ENCODE measurements around the gene NACC1. TPM values are rescaled to one million over a fixed set of nuclear protein-coding genes. Genes with fewer than 3 reads are reported as not detected.

NACC1 gene
- polyA plus RNA-seq, 2 of the 4 experiments (the other 2 are of a cell fraction) = 26.1 to 37.9 TPM

DNA sequence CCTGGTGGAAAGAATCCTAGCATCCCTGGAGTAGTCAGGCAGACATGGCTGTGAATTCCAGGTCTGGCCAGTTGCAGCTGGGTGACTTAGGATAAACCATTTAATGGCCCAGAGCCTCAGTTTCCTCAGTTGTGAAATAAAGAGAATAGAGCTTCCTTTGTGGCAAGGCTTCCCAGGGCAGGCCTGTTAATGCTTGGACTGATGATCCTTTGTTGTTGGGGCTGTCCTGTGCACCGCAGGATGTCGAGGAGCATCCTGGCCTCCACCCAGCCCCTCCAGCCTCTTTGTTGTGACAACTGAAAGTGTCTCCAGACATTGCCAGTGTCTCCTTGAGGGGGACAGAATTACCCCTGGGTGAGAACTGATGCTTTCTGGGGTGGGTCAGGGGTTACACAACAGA is 31.7 kb upstream of the NACC1 start:
- CTCF ChIA-PET = interaction anchor here (0.5 to 5.1 kb wide), 7 partner anchors 8 to 121 kb away, joined by 3 to 55 read pairs (median 14); no protein-coding TSS in a partner anchor
- no peak for FAIRE-seq

DNA sequence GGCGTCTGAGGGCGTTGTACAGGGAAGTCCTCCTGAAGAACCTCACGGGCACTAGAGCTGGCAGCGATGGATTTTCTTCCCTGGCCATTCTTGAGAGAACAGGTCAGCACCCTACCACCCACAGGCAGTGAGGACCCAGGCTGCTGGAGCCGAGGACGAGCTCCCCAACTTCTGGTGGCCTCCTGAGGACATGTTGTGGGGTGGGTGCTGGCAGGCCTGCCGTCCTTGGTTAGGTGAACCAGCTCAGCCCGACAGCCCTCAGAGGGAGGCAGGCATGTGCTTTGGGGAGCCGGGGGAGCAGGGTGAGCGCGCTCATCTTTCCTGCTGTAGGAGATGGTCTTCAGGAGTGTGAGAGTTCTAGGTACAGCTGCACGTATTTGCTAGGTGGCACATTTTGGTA is 30.8 kb upstream of the NACC1 start:
- H3K4me2 ChIP-seq = no peak overlapping the region
- no peak overlapping the region for H3K27ac ChIP-seq
- no peak for ATAC-seq
- TF ChIP-seq EP300 (IDR thresholded peaks at IDR 0.05) (no peak), BHLHE40 (IDR thresholded peaks at IDR 0.05; ENCODE audit: low read depth, low read length) (no peak), MYC (IDR thresholded peaks at IDR 0.05; ENCODE audit: borderline replicate concordance, low read length) (no peak), FOSL2 (IDR thresholded peaks at IDR 0.05) (no peak), FOSL2 (CRISPR knock-in tag; IDR thresholded peaks at IDR 0.05) (no peak), MAZ (IDR thresholded peaks at IDR 0.05; ENCODE audit: borderline replicate concordance, low read depth, low read length) (no peak), ESRRA (IDR thresholded peaks at IDR 0.05; ENCODE audit: borderline replicate concordance, low read length) (no peak), RAD21 (conservative IDR thresholded peaks at IDR 0.05 in 1 of 2, IDR thresholded peaks at IDR 0.05 in 1 of 2) (no peak), RARB (CRISPR knock-in tag; IDR thresholded peaks at IDR 0.05) (no peak), CHD2 (IDR thresholded peaks at IDR 0.05; ENCODE audit: low read length, partially characterized antibody) (no peak), KDM5A (IDR thresholded peaks at IDR 0.05) (no peak), KDM1A (IDR thresholded peaks at IDR 0.05; ENCODE audit: low read depth) (no peak), ZNF302 (CRISPR knock-in tag; IDR thresholded peaks at IDR 0.05) (no peak)
- TF ChIP-seq, protein P1, sequence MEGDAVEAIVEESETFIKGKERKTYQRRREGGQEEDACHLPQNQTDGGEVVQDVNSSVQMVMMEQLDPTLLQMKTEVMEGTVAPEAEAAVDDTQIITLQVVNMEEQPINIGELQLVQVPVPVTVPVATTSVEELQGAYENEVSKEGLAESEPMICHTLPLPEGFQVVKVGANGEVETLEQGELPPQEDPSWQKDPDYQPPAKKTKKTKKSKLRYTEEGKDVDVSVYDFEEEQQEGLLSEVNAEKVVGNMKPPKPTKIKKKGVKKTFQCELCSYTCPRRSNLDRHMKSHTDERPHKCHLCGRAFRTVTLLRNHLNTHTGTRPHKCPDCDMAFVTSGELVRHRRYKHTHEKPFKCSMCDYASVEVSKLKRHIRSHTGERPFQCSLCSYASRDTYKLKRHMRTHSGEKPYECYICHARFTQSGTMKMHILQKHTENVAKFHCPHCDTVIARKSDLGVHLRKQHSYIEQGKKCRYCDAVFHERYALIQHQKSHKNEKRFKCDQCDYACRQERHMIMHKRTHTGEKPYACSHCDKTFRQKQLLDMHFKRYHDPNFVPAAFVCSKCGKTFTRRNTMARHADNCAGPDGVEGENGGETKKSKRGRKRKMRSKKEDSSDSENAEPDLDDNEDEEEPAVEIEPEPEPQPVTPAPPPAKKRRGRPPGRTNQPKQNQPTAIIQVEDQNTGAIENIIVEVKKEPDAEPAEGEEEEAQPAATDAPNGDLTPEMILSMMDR (IDR thresholded peaks at IDR 0.05) = no peak
- TF ChIP-seq, protein P2, sequence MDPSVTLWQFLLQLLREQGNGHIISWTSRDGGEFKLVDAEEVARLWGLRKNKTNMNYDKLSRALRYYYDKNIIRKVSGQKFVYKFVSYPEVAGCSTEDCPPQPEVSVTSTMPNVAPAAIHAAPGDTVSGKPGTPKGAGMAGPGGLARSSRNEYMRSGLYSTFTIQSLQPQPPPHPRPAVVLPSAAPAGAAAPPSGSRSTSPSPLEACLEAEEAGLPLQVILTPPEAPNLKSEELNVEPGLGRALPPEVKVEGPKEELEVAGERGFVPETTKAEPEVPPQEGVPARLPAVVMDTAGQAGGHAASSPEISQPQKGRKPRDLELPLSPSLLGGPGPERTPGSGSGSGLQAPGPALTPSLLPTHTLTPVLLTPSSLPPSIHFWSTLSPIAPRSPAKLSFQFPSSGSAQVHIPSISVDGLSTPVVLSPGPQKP (IDR thresholded peaks at IDR 0.05; ENCODE audit: low read depth, low read length) = no peak
- TF ChIP-seq, protein P3, sequence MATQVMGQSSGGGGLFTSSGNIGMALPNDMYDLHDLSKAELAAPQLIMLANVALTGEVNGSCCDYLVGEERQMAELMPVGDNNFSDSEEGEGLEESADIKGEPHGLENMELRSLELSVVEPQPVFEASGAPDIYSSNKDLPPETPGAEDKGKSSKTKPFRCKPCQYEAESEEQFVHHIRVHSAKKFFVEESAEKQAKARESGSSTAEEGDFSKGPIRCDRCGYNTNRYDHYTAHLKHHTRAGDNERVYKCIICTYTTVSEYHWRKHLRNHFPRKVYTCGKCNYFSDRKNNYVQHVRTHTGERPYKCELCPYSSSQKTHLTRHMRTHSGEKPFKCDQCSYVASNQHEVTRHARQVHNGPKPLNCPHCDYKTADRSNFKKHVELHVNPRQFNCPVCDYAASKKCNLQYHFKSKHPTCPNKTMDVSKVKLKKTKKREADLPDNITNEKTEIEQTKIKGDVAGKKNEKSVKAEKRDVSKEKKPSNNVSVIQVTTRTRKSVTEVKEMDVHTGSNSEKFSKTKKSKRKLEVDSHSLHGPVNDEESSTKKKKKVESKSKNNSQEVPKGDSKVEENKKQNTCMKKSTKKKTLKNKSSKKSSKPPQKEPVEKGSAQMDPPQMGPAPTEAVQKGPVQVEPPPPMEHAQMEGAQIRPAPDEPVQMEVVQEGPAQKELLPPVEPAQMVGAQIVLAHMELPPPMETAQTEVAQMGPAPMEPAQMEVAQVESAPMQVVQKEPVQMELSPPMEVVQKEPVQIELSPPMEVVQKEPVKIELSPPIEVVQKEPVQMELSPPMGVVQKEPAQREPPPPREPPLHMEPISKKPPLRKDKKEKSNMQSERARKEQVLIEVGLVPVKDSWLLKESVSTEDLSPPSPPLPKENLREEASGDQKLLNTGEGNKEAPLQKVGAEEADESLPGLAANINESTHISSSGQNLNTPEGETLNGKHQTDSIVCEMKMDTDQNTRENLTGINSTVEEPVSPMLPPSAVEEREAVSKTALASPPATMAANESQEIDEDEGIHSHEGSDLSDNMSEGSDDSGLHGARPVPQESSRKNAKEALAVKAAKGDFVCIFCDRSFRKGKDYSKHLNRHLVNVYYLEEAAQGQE (IDR thresholded peaks at IDR 0.05) = no peak
- TF ChIP-seq, protein P4, sequence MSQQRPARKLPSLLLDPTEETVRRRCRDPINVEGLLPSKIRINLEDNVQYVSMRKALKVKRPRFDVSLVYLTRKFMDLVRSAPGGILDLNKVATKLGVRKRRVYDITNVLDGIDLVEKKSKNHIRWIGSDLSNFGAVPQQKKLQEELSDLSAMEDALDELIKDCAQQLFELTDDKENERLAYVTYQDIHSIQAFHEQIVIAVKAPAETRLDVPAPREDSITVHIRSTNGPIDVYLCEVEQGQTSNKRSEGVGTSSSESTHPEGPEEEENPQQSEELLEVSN (IDR thresholded peaks at IDR 0.05; ENCODE audit: borderline replicate concordance, low read depth) = no peak
- 94% methylated on average over 8 of the region's 12 CpGs for WGBS (ENCODE audit: missing lambda C conversion rate)
- ChIA-PET POLR2A (no interaction called here), CTCF (interaction anchor here (1.9 to 4.3 kb wide), 3 partner anchors 26 to 122 kb away, joined by 14 to 20 read pairs (median 14); no protein-coding TSS in a partner anchor)
- DNase-seq (ENCODE audit: low read depth in 1 of 2, low spot score in 1 of 2) = no peak
- no peak for FAIRE-seq
- H3K4me3 ChIP-seq = no peak overlapping the region
- H3K4me1 ChIP-seq = peaks cover 17% of the 10 kb centered on the region
- H3K9me3 ChIP-seq = no peaks in the 10 kb centered on the region

More for the DNA sequence above, 31.7 kb upstream of the NACC1 start:
- ATAC-seq (no peak), DNase-seq (ENCODE audit: low read depth in 1 of 2, low spot score in 1 of 2) (no peak)
- Histone ChIP-seq H3K4me3 (no peak overlapping the region), H3K4me2 (no peak overlapping the region), H3K9me3 (no peaks in the 10 kb centered on the region), H3K4me1 (peaks cover 7% of the 10 kb centered on the region), H3K27ac (no peak overlapping the region)
- 93% methylated on average over 2 of the region's 2 CpGs for WGBS (ENCODE audit: missing lambda C conversion rate)
- POLR2A ChIA-PET = no interaction called here
- TF ChIP-seq GATA3 (IDR thresholded peaks at IDR 0.05; ENCODE audit: borderline replicate concordance) (no peak), FOXS1 (CRISPR knock-in tag; IDR thresholded peaks at IDR 0.05) (no peak), MYC (IDR thresholded peaks at IDR 0.05; ENCODE audit: borderline replicate concordance, low read length) (no peak), KDM5A (IDR thresholded peaks at IDR 0.05) (no peak), HOXB5 (CRISPR knock-in tag; IDR thresholded peaks at IDR 0.05) (no peak)
- TF ChIP-seq, protein P5, sequence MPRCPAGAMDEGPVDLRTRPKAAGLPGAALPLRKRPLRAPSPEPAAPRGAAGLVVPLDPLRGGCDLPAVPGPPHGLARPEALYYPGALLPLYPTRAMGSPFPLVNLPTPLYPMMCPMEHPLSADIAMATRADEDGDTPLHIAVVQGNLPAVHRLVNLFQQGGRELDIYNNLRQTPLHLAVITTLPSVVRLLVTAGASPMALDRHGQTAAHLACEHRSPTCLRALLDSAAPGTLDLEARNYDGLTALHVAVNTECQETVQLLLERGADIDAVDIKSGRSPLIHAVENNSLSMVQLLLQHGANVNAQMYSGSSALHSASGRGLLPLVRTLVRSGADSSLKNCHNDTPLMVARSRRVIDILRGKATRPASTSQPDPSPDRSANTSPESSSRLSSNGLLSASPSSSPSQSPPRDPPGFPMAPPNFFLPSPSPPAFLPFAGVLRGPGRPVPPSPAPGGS (IDR thresholded peaks at IDR 0.05) = no peak
- TF ChIP-seq, protein P2 (IDR thresholded peaks at IDR 0.05; ENCODE audit: low read depth, low read length) = no peak
